ENCODE data around the gene PSTK.

Gene PSTK

GRCh38 chr10:122993797-122994336 is 13.7 kb downstream of the PSTK start:
- no peak for DNase-seq

DNA sequence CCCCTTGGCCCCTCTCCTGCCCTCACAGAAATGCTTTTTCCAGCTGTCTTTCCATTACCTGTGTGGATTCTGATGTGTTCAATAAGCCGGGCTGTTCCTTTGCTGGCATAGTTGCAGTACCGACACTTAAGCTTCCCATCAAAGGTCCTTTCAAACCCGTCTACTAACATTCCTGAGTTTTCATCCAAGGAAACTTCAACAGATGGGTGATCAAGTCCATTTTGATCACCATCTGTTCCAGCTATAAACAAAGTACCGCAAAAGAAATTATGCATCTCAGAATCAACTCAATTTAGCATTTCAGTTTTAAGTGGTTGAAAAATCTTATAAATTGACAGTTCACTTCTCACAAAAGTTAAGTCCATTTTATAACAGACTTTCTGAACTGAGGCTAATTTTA is 15.7 kb downstream of the PSTK start:
- no peak for DNase-seq

GRCh38 chr10:122997864-122998263 is 17.7 kb downstream of the PSTK start:
- DNase-seq = no peak

DNA sequence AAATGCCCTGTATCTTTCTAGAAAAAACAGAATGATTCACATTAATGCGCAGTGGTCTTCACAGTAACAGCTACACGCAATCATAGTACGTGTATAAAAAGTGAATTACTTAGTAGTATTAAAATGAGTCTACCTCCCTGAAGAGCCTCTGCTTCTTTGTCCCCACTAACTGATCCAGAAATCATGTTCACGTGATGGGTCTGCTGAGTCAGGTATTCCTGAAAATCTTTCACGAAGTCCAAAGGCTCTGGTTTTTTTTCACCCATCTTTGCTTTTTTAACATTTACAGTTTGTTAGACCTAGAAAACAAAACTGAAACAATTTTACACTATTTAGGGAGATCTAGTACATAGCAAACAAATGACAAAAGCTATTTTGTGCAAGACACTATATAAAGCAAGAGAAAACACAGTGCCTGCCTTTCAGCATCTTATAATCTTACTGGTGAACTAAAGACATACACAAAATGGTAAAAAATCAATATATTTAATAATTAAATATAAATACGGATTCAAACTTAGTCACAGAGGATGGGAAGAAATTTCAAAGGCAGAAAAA is 18.2 kb downstream of the PSTK start:
- no peak for DNase-seq

DNA sequence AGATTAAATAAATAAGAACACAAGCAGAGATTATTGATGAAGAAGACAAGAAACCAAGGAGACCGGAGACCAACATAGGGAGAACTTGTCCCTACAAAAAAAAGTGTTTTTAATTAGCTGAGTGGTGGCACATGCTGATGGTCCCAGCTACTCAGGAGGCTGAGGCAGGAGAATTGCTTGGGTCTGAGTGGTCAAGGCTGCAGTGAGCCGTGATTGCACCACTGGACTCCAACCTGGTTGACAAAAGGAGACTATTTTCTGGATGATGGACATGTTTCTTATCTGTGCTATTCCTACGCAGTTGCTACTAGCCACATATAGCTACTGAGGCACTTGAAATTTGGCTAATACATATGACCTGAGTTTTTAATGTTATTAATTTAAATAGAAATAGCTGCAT is 18.7 kb downstream of the PSTK start:
- DNase-seq = no peak

- no peak for DNase-seq
These were observed 19.1 kb downstream of the PSTK start for GRCh38 chr10:122999347-122999746.

DNA sequence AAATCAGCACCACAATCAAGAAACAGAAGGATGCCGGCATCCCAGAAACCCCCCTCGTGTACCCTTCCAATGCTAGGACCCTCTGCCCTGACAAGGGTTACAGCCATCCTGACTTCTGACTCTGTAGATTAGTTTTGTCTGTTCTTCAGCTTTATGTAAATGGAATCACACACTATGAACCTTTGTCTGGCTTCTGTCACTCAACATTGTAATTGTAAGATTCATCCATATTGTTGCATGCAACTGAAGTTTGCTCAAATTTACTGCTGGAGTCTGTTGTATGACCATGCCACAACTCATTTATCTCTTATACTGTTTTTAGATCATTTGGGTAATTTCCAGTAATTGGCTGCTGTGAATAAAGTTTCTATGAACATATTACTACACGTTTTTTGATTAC is 20.0 kb downstream of the PSTK start:
- no peak for DNase-seq

DNA sequence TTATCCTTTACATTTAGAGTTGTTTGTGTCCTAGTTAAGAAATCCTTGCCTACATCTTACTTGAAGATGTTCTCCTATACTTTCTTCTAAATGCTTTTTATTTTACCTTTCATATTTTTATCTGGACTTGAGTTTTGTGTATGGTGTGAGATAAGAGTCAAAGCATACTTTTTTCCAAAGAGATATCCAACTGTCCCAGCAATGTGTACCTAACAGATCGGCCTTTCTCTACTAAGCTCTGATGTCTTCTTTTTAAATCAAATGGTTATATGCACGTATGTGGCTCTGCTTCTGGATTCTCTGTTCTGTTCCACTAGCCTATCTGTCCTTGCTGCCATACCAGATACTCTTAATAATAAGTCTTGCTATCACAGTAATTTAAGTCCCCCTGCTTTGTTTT is 21.2 kb downstream of the PSTK start:
- DNase-seq = no peak

DNA sequence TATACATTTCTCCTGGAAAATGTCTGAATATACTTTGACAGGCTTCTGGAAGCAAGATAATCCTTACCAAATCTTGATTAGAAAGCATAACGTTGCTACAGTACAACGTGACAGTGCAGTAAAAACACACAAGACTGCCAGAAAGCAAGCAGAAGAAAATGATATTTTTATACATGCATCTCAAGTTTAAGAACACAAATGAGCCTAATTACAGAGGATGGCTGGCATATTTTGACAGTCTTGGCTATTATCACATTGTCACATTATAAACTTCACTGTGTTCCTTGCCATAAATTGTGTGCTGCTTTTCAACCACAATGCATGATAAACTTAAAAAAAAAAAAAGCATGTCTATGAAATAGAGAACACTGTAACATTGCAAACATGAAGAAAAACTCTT is 24.1 kb downstream of the PSTK start:
- DNase-seq = no peak

- DNase-seq = no peak
These were observed 27.6 kb downstream of the PSTK start for GRCh38 chr10:123007558-123008354.

- peak; percentile 37 for DNase-seq
These were observed 28.3 kb downstream of the PSTK start, which contains the start of the genes ACADSB and IKZF5 for GRCh38 chr10:123008355-123009104. TSS of gene ACADSB (plus strand) at chr10:123009006. CDS start at chr10:123009030, 24 bp downstream. TSS of gene IKZF5 (minus strand) at chr10:123008795. CDS start at chr10:122998625, 10,170 bp downstream.

DNA sequence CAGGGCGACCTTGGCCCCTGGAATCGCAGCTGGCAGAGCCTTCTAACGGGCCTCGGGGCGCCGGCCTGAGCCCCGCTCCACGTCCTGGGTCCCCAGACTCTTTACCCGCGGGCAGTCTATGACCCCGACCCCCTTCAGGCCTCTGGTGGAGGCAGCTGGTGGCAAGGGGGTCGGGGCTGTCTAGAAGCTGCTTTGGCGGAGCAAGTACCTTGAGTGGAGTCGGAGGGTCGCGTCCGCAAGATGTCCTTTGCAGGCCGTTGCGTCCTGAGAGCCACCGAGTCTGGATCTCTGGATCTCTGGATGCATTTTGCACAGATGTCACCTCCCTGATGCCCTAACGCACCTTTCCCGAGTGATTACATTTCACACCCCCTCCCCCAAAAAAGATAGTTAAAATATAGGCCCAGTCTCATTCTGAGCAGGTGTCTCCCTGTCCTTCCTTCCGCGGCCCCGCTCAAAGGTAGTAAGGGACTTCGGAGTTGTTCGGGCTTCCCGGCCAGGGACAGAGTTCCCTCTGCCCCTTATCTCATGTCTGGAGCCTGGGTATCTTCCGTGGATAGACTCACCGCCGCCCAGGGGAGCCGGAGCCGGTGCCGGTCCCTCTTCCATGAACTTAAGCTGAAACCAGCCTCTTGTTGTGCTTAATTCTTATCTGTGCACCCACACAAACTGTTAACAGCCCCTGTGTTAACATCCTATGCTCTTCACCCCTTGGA is 29.1 kb downstream of the PSTK start:
- no peak for DNase-seq

- no peak for DNase-seq
These were observed 31.8 kb downstream of the PSTK start for GRCh38 chr10:123011987-123012386.

DNA sequence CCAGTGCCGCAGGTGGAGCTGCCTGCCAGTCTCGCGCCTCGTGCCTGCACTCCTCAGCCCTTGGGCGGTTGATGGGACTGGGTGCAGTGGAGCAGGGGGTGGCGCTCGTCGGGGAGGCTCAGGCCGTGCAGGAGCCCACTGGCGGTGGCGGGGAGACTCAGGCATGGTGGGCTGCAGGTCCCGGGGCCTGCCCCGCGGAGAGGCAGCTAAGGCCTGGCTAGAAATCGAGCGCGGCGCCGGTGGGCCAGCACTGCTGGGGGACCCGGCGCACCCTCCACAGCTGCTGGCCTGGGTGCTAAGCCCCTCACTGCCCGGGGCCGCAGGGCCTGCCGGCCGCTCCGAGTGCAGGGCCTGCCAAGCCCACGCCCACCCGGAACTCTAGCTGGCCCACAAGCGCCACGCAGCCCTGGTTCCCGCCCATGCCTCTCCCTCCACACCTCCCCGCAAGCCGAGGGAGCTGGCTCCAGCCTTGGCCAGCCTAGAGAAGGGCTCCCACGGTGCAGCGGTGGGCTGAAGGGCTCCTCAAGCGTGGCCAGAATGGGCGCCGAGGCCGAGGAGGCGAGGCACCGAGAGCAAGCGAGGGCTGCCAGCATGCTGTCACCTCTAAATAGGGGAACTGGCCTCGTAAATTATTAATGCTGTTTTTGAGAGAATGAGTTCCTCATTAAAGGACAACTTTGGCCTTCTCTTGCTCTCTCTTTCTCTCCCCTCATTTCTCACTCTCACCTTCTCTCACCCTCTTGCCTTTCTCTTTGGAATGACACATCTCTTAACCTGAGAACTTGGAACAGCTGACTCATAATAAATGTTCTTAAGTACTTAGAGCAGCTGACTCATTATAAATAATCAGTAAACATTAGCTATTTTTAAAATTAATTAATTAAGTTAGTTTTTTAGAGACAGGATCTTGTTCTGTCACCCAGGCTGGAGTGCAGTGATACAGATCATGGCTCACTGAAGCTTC is 33.5 kb downstream of the PSTK start:
- DNase-seq = no peak

GRCh38 chr10:123014772-123015171 is 34.6 kb downstream of the PSTK start:
- no peak for DNase-seq

- DNase-seq = no peak
These were observed 36.0 kb downstream of the PSTK start for GRCh38 chr10:123016228-123016627.

DNA sequence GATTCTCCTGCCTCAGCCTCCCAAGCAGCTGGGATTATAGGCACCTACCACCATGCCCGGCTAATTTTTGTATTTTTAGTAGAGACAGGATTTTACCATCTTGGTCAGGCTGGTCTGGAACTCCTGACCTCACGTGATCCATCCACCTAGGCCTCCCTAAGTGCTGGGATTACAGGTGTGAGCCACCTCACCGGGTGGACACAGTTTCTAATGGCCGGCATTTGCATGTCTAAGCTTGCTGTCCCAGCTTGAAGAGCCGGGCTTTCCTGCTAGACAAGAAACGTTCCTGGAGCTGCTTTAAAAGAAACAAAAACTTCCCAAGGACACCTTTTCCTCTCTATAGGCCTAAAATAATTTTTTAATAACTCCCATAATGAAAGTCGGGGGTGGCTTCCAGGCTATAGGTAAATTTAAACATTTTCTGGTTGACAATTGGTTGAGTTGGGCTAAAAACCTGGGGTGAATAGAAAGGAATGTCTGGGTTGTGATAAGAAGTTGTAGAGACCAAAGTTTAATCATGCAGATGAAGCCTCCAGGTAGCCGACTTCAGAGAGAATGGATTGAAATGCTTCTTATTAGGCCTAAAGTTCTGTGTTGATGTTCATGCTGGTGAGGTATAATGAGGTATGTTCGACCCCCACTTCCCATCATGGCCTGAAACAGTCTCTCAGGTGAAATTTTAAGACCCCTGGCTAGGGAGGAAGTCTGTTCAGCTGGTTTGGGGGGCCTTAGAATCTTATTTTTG is 37.4 kb downstream of the PSTK start:
- no peak for DNase-seq

- no peak for DNase-seq
These were observed 38.3 kb downstream of the PSTK start for GRCh38 chr10:123018531-123018930.

DNA sequence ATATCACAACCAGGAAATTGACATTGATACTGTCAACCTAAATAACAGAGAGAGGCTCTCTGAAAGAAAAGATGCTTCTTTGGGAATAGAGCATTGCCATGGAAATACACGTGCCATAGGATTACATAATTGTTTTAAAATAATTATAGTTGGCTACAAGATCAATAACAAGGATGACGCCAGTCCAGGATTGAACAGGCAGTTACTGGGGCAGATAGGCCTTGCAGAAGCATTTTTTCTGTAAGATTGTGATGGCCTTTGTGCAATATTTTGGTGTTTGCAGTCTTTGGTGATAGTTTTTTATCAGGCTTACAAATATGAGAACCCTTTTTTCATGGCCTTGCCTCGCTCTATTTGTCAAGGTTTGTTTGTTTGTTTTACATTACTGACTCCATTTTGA is 39.1 kb downstream of the PSTK start:
- DNase-seq = no peak

GRCh38 chr10:123019941-123020703 is 39.9 kb downstream of the PSTK start:
- DNase-seq = no peak

All from cortex of kidney (tissue), 1 donor.